IMR-90 (cell line): Measurements from ENCODE around the gene HPRT1. TPM values are rescaled to one million over a fixed set of nuclear protein-coding genes. Genes with fewer than 3 reads are reported as not detected.
A peak's percentile ranks its signal among the peaks of the same experiment; 100 is the strongest.

Experiments
- ATAC-seq: fragments of 200-7000 bp; cut with Tn5 transposase; 2 replicates; pipeline ENCODE4 v1.9.1; 2020; ENCODE audit warnings: low read depth, mild to moderate bottlenecking, moderate library complexity
- BruUV-seq: library from RNA; stranded (reverse); fragments of 400-500 nt; replicated peaks from 2 replicates; lab custom pipeline; 2021; lab: Mats Ljungman, UMichigan
- CTCF ChIA-PET: fragments of 300-600 bp; formaldehyde crosslinking; extraction: SDS; loops from one replicate; lab custom pipeline; 2021; ENCODE audit warnings: antibody characterized with exemption; lab: Yijun Ruan, JAX
- POLR2A ChIA-PET: fragments of 300-600 bp; sonication (Branson Sonifier 250); formaldehyde crosslinking; loops from one replicate; lab custom pipeline; 2022; ENCODE audit warnings: antibody characterized with exemption; ENCODE audit not compliant: unreplicated experiment; lab: Charles Lee
- DNase-seq: peaks from one replicate; pipeline ENCODE4 v3.0.0; 2013
- H2AFZ ChIP-seq: replicated peaks from 2 replicates; pipeline ENCODE3; 2013; ENCODE audit warnings: low read length, mild to moderate bottlenecking; ENCODE audit not compliant: poor library complexity
- H2AK5ac ChIP-seq: 2 replicates; pipeline ENCODE4 v1.6.1; 2013; ENCODE audit warnings: low read depth, low read length, inconsistent platforms
- H2AK9ac ChIP-seq: replicated peaks from 2 replicates; pipeline ENCODE3; 2013; ENCODE audit warnings: mild to moderate bottlenecking, low read depth, low read length, moderate library complexity; ENCODE audit not compliant: poor library complexity
- H2BK120ac ChIP-seq: 2 replicates; pipeline ENCODE4 v1.6.1; 2013; ENCODE audit warnings: low read depth, low read length, inconsistent platforms
- H2BK15ac ChIP-seq: 3 replicates; pipeline ENCODE4 v1.6.1; 2013; ENCODE audit warnings: low read depth, low read length, inconsistent platforms
- H2BK20ac ChIP-seq: 2 replicates; pipeline ENCODE4 v1.6.1; 2013; ENCODE audit warnings: low read depth, mild to moderate bottlenecking, inconsistent platforms, low read length, moderate library complexity
- H2BK5ac ChIP-seq: 2 replicates; pipeline ENCODE4 v1.6.1; 2013; ENCODE audit warnings: mild to moderate bottlenecking, low read depth, low read length, inconsistent platforms; ENCODE audit not compliant: poor library complexity, severe bottlenecking
- H3K14ac ChIP-seq: replicated peaks from 2 replicates; pipeline ENCODE4 v1.6.1; 2013; ENCODE audit warnings: low read depth, low read length, inconsistent platforms
- H3K18ac ChIP-seq: 2 replicates; pipeline ENCODE4 v1.6.1; 2013; ENCODE audit warnings: low read depth, low read length, control low read depth
- H3K23ac ChIP-seq: 2 replicates; pipeline ENCODE4 v1.6.1; 2013; ENCODE audit warnings: low read depth, low read length, inconsistent platforms
- H3K27ac ChIP-seq: 2 replicates; pipeline ENCODE4 v1.5.1; 2013; ENCODE audit warnings: mild to moderate bottlenecking, control low read depth, low read length; ENCODE audit not compliant: insufficient read depth
- H3K27me3 ChIP-seq: 2 replicates; pipeline ENCODE4 v1.6.1; 2013; ENCODE audit warnings: low read length; ENCODE audit not compliant: control insufficient read depth, insufficient read depth
- H3K36me3 ChIP-seq: 2 replicates; pipeline ENCODE4 v1.6.1; 2013; ENCODE audit warnings: low read length, mixed read lengths; ENCODE audit not compliant: control insufficient read depth, insufficient read depth
- H3K4ac ChIP-seq: 2 replicates; pipeline ENCODE4 v1.6.1; 2013; ENCODE audit warnings: low read depth, low read length, inconsistent platforms
- H3K4me1 ChIP-seq: 2 replicates; pipeline ENCODE4 v1.6.1; 2013; ENCODE audit warnings: low read length, mixed read lengths; ENCODE audit not compliant: control insufficient read depth, insufficient read depth
- H3K4me2 ChIP-seq: 2 replicates; pipeline ENCODE4 v1.6.1; 2013; ENCODE audit warnings: low read depth, mild to moderate bottlenecking, control low read depth, low read length, moderate library complexity
- H3K4me3 ChIP-seq: 2 replicates; pipeline ENCODE4 v1.5.1; 2013; ENCODE audit warnings: low read depth, mild to moderate bottlenecking, control low read depth, low read length, moderate library complexity; ENCODE audit not compliant: insufficient read depth
- H3K56ac ChIP-seq: 2 replicates; pipeline ENCODE4 v1.6.1; 2013; ENCODE audit warnings: low read length, inconsistent platforms; ENCODE audit not compliant: insufficient read depth; ENCODE audit errors: extremely low read depth
- H3K79me1 ChIP-seq, 2 experiments: 2 replicates each; pipeline ENCODE4 v1.6.1; 2013; ENCODE audit warnings: low read length in 2 of 2, inconsistent platforms in 1 of 2, low read depth in 1 of 2
- H3K9ac ChIP-seq: 2 replicates; pipeline ENCODE4 v1.6.1; 2013; ENCODE audit warnings: low read depth, low read length, control low read depth
- H3K9me1 ChIP-seq: 2 replicates; pipeline ENCODE4 v1.6.1; 2013; ENCODE audit warnings: low read length, inconsistent platforms; ENCODE audit not compliant: insufficient read depth
- H3K9me3 ChIP-seq: 2 replicates; pipeline ENCODE4 v1.6.1; 2013; ENCODE audit warnings: low read length; ENCODE audit not compliant: control insufficient read depth, insufficient read depth
- H4K20me1 ChIP-seq: 2 replicates; pipeline ENCODE4 v1.6.1; 2013; ENCODE audit warnings: low read length, inconsistent platforms; ENCODE audit not compliant: insufficient read depth
- H4K5ac ChIP-seq: 2 replicates; pipeline ENCODE4 v1.6.1; 2013; ENCODE audit warnings: mild to moderate bottlenecking, low read depth, low read length, control low read depth
- H4K8ac ChIP-seq, 2 experiments: 2 replicates each; pipeline ENCODE4 v1.6.1; 2013; ENCODE audit warnings: low read depth in 2 of 2, low read length in 2 of 2, control low read depth in 1 of 2, inconsistent platforms in 1 of 2
- H4K91ac ChIP-seq: 2 replicates; pipeline ENCODE4 v1.6.1; 2013; ENCODE audit warnings: low read depth, low read length, inconsistent platforms; ENCODE audit not compliant: insufficient read depth
- MXI1 ChIP-seq: IDR thresholded peaks from 2 replicates; pipeline ENCODE4 v1.6.1; 2012; ENCODE audit warnings: low read depth, mild to moderate bottlenecking, low read length, moderate library complexity, borderline replicate concordance
- WGBS, 2 experiments: methylation state at CpG; one replicate each; pipeline versions ENCODE4 v1.1.5 to v1.1.7; 2013; ENCODE audit warnings: missing lambda C conversion rate in 2 of 2; ENCODE audit not compliant: insufficient read length in 1 of 2; ENCODE audit errors: extremely low coverage in 2 of 2; 5-methylcytosine and 5-hydroxymethylcytosine counted together
- dilution Hi-C: fragments of 300-500 bp; cut with HindIII; formaldehyde crosslinking; loops from one replicate; pipeline ENCODE4 v1.14.3; 2018; ENCODE audit warnings: low sequenced_read_pairs; ENCODE audit not compliant: unreplicated experiment
- in situ Hi-C: fragments of 300-500 bp; cut with MboI; formaldehyde crosslinking; loops from 3 replicates; pipeline ENCODE4 v1.14.3; 2019; ENCODE audit warnings: low sequenced_read_pairs, inconsistent platforms, mixed read lengths
- intact Hi-C: fragments of 100-400 bp; cut with micrococcal nuclease; formaldehyde crosslinking; loops from 2 replicates; pipeline ENCODE4 v1.10.0; 2022
- polyA plus RNA-seq, 3 experiments: library from polyadenylated mRNA; depleted of rRNA; stranded (reverse); fragments of >200 nt; gene quantifications; 2 replicates each; pipeline ENCODE4 v1.2.3, GENCODE V29; 2012; ENCODE audit warnings: low replicate concordance in 1 of 3
- total RNA-seq: library from RNA; depleted of rRNA; stranded (reverse); fragments of >200 nt; gene quantifications from 2 replicates; pipeline ENCODE4 v1.2.3, GENCODE V29; 2012

HPRT1 gene
- total and polyA plus RNA-seq, 2 of the 4 experiments (the other 2 are of a cell fraction), result 7.0 to 30.3 TPM

DNA sequence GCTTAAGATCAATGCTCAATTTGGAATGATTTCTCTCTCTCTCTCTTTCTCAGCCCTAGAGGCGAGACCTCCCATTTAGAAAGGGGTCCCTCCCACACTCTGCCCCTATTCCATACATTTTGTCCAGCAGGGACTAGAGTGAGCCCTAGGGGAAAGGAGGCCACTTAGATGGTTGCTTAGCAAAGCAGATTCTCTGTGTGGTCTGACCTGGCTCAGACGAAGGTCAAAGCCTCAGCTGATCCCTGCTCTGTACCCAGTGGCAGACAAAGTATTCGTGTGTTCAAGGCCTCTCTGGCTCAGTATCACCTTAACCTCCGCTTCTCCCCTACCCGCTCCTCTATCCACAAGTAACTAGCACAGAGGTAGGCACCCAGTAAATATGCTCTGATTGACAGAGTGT, 78.4 kb downstream of the HPRT1 start:
- intact Hi-C loops (no loop called here), dilution Hi-C loops (no loop called here), in situ Hi-C loops (no loop called here)
- H3K4me2 ChIP-seq, result no peak overlapping the region
- H2AK9ac ChIP-seq, result no peak overlapping the region
- H4K8ac ChIP-seq, result no peak overlapping the region; a peak in 1 of 4 replicates
- no peak overlapping the region for H3K23ac ChIP-seq
- DNase-seq, result no peak
- peak overlapping the region; percentile 69 for H2BK120ac ChIP-seq
- POLR2A ChIA-PET, result no interaction called here
- H3K27me3 ChIP-seq, result no peaks in the 10 kb centered on the region
- H3K9ac ChIP-seq, result no peak overlapping the region
- H2BK15ac ChIP-seq, result peak overlapping the region; percentile 25; the same call in 2 of the 3 replicates
- no TSS peak for BruUV-seq
- CTCF ChIA-PET, result no interaction called here
- no peak overlapping the region; the same call in 1 of the 2 replicates for H2BK20ac ChIP-seq
- no peak overlapping the region for H4K91ac ChIP-seq
- H3K79me1 ChIP-seq, result no peaks in the 10 kb centered on the region
- ATAC-seq, result no peak
- 30% methylated on average over 2 of the region's 5 CpGs; no CpG with 5 or more reads in 1 of the 2 experiments for WGBS, 2 experiments
- no peak overlapping the region for H3K18ac ChIP-seq
- no peak overlapping the region for H4K5ac ChIP-seq
- peak overlapping the region; percentile 50; the same call in 1 of the 2 replicates for H3K4ac ChIP-seq
- H2AK5ac ChIP-seq, result no peak overlapping the region
- H3K14ac ChIP-seq, result peak overlapping the region; percentile 45; the same call in 1 of the 2 replicates
- no peak overlapping the region for H3K56ac ChIP-seq
- no peak for TF ChIP-seq MXI1
- no peak overlapping the region for H2BK5ac ChIP-seq
- H3K4me3 ChIP-seq, result no peak overlapping the region
- peaks cover 14% of the 10 kb centered on the region for H3K4me1 ChIP-seq
- H4K20me1 ChIP-seq, result no peaks in the 10 kb centered on the region
- H3K36me3 ChIP-seq, result no peaks in the 10 kb centered on the region
- no peaks in the 10 kb centered on the region for H3K9me3 ChIP-seq
- no peak overlapping the region for H2AFZ ChIP-seq
- H3K27ac ChIP-seq, result no peak overlapping the region
- H3K9me1 ChIP-seq, result peaks cover 8% of the 10 kb centered on the region
